GM21390 (cell line): ENCODE results near the gene SMAD7.

Source experiments
- ATAC-seq: cut with Tn5 transposase; IDR thresholded peaks from one replicate; pipeline ENCODE4 v1.9.1; 2021; ENCODE audit not compliant: unreplicated experiment

The SMAD7 gene

DNA sequence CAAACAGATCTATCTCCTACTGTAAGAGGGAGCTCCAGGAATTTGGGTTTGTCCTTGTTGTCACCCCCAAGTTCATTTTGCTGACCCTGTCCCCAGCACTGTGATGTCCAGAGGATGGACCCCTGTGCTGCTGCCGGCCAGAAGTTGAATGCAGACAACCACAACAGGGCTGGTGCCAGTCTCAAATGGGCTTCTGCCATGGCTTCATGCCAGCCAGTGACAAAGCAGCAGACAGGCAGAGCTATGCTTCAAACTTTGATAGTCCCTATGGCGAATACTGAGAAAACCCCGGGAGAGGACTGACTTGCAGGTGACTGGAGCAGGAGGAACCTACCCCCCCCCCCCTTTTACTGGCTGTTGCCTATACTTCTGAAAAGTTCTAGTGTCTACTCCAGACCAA, 3.2 kb downstream of the SMAD7 start:
- ATAC-seq = no peak

DNA sequence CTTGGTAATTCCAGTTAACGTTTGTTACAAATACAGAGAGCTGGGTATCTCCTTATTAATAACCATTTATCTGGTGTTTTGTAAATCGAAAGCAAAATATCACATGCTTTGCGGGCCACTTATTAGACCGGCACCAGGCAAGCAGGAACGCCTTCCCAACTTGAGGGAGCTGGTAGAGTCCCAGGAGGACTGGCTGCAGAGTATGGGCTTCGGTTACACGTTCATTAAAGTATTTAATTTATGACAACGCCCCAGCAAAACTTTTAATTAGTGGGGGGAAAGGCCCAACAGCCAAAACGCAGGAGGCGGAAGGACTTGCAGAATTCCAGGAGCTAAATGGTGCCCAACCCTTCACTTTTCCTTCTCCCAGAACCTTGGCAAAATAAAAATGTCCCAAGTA, 3.7 kb downstream of the SMAD7 start:
- ATAC-seq = no peak

DNA sequence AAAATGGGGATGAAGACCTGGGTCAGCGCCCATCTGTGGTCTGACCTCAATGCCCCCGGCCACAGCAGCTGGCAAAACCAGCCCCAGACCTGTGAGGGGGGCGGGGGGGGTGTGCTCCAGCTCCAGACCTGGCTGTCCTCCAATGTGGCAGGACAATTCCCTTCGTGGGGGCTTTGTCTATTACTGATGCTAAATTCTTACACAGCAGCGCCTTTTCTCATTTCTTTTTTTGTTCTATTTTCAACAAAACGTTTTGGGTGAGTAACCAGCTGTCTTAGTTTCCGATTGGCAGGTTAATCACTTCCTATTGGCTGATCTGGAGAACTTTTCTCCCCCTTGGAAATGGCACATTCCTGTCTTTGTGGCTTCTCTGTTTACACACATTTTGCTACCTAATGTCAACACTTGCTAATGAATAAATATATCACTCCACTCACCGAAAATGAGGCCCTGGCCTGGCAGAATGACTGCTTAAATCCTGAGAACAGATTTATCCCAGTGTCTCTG, 4.4 kb downstream of the SMAD7 start:
- ATAC-seq = no peak

DNA sequence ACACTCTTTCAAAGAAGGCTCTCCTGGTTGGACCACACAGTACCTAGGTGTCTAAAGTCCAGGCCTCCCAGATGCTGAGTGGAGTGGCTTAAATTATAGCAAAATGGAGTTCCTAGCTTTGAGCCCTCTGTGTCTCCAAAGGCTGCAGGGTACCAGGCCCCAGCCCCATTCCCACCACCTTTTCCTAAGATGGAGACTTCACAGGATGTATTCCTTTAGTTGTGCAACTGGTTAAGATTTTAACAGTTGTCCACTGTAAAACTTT, 4.9 kb downstream of the SMAD7 start:
- no peak for ATAC-seq

- ATAC-seq = no peak
Observed at GRCh38 chr18:48944634-48945033, 6.1 kb downstream of the SMAD7 start.

- ATAC-seq = no peak
Observed at GRCh38 chr18:48943736-48944527, 6.8 kb downstream of the SMAD7 start.

- ATAC-seq = no peak
Observed at GRCh38 chr18:48943333-48943732, 7.4 kb downstream of the SMAD7 start.

DNA sequence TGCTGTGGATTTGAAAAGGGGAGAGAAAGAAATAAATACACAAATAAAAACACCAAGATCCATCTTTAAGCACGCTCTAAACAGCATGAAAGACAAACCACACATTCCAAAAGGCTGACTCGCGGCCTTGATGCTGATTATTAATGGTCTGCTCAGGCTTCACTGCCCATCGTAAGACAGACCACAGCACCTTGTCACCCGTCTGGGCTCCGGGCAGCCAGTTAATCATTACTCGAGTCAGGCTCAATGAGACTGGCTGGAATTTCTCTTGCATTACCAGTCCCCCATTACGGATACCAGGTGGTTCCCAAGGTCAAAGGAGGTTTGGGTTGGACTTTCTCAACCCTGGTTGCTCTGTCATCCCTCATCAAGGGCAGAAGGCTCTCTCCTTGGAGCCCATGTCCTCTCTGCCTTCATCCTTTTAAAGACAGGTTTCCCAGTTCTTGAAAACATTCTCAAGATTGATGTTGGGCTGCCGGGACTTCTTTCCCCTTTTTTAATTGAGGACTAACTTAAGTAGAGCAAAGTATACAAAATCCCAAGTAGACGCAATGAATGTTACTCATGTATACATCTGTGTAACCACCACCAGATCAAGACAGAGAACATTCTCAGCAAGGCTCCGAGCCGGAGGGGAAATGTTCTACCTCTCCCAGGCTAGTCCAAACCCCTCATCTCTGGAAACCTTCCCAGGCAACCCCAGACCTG, 8.1 kb downstream of the SMAD7 start:
- no peak for ATAC-seq

GRCh38 chr18:48942086-48942485, 8.7 kb downstream of the SMAD7 start:
- ATAC-seq = no peak

DNA sequence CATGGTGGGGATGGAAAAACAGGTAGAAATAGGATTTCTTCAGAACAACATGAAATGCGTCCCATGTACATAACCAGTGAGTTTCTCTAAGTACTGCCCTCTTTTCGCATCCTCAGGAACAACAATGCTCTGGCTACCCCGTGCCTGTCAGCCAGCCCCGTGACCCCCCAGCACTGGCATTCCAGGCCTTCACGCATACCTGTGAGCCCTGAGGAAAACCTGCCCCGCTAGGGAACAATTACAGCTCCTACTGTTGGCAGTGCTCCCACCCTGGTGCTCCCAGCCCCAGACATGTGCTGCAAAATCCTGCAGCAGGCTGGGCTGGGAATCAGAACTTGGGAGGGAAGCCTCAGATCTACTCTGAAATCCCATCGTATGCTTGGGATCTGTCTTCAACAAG, 9.1 kb downstream of the SMAD7 start:
- ATAC-seq = no peak

DNA sequence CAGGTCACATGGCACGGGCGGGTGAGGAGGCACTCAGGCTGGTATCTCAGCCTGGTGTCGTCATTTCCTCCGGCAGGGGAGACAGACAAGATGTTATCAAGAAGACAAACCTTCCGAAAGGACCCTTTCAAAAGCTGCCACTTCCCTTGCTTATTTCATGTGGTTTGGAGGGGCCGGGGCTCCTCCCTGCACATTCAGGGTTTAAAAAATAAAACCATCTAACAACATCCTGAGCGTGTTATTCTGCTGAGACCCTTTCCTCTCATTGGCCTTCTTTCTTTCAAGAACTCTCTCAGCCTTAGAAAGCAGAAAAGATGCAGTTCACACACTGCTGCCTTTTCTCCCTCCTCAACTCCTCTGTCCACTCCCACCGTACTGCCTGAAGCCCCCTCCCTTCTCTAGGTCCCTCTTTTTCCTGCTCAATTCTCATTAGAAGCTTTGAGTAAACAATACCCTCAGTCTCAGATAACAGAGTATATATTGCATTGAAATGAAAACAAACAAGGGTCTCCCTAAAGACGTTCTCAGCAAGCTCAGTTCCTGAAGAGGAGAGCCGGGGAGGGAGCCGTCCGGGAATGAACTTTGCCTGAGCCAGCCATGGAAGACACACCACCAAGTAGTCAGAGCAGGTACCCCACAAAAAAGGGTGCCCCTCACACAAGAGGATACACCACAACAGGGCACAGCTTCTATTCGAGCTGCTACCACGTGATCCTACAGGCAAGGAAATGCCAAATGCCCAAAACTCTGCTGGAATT, 9.7 kb downstream of the SMAD7 start:
- peak; percentile 71 for ATAC-seq

DNA sequence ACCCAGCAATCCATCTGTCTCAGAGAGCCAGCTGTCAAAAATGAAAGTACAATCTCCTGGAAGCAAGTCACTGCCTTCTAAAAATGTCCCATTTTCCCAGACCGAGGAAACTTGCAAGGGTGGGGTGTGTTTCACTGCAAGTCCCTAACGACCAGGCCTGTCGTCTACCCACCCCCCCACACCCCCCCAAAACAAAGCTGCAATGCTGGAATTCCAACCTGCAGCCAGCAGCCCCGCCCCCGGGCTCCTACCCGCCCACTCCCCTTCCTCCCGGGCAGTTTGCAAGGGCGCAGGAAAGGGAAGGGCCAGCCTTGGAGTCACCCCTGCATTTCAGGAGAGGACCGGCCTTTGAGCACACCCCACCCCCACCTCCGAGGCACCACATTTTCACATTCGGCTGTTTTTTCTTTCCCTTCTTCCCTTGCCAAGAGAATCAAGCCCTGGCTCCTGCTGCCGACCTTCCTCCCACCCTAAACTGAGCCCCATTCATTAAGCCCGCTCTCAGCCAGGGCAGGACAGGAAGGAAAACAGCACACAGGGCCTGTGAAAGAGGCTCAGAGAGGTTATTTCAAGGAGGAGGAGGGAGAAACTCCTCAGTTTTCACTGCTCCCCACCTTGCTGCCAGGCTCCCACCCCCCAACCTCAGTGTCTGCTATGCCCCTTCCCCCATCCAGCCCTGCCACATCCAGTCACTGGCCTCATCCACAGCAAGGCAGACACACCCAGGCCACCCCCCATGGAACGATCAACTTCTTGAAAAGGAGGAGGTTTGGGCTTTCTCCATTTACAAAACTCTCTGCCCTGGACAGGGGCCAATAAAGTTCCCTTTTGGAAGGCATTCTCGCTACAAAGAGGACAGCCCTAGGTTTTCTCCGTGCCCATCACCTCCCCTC, 11.3 kb downstream of the SMAD7 start:
- ATAC-seq = no peak

DNA sequence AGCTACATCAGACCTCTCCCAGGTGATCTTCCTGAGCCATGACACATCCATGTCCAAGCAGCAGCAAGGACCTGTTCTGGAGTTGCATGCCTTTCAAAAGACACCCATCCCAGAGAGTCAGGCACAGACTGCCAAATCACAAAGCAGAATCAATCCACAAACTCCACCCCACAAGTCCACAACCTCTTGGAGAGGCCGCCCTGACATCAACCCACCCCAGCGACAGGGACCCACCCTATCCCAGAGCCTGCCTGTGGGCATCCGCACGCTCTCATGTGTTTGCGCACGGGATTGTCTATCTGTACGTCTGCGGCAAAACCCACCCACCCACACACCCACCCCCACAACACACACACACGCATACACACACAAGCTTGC, 11.9 kb downstream of the SMAD7 start:
- no peak for ATAC-seq

GRCh38 chr18:48937869-48938750, 12.7 kb downstream of the SMAD7 start:
- no peak for ATAC-seq

DNA sequence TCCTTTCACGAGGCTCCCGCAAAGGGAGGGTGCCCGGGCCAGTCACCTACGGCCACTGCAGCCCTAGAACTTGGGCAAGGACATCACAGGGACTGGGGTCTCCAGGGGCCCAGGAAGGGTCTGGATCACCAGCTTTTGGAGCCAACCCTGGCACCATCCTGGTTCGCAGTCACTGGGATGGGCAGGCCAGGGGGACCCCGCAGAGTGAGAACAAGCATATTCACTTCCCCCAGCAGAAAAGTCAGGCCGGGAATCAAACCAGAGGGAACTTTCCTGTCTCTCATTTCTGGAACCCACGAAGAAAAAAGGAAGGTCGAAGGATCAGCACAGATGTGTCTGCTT, 15.4 kb downstream of the SMAD7 start:
- no peak for ATAC-seq

DNA sequence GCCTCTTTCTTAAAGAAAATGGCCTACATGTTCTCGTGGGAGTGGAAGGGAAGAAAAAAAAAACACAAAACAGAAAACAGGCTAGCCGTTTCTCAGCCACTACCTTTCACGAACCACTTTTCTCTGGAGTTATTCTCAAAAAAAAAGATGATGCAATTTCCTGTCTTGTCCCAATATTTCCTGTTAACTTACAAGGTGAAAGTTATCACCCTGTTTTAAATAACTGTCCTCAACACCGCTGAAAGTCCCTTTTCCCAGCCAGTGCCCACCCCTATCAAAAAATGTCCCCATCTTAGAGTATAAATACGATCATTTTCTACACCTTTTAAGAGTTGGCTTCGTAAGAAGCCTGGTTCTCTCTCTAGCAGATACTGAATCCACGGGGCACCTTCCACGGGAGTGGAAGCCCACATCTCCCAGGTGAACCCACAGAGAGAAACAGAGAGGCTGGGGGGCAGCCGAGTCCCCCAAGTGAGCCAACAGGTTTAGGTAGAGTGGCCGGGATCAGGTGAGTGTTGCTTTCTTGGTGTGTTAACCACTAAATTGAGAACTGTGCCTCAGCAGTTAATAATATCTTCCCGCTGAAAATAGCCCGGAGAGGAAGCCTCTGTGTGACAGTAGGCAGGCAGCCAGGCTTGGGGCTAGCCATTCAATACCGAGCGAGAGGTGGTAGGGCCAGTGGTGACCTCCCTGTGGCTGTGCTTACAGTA, 15.9 kb downstream of the SMAD7 start:
- ATAC-seq = peak; percentile 61

GRCh38 chr18:48934415-48934722, 16.4 kb downstream of the SMAD7 start:
- ATAC-seq = no peak

- ATAC-seq = no peak
Observed at GRCh38 chr18:48933578-48934414, 17.0 kb downstream of the SMAD7 start.
